Stomach (tissue), 4 donors: ENCODE measurements around the gene CD99L2.

Experiments used
- EP300 ChIP-seq: sonication (generic); formaldehyde crosslinking; IDR thresholded peaks from one replicate; pipeline ENCODE4 v1.6.1; 2017; ENCODE audit warnings: antibody characterized with exemption
- POLR2A ChIP-seq, 4 donors: fragments of 450-650 bp; IDR thresholded peaks; one replicate each; pipeline ENCODE4 v1.6.1; 2016; ENCODE audit warnings: antibody characterized with exemption in 4 of 4, control low read depth in 2 of 4, mild to moderate bottlenecking in 1 of 4, moderate library complexity in 1 of 4
- POLR2AphosphoS5 ChIP-seq, 3 donors: sonication (generic); formaldehyde crosslinking; IDR thresholded peaks; one replicate each; pipeline ENCODE4 v1.6.1; 2016; ENCODE audit warnings: antibody characterized with exemption in 3 of 3
- TF ChIP-seq, protein P1 (sequence below), 7 experiments: fragments of 450-650 bp in 4 of 7; fragments of 200-600 bp in 3 of 7; sonication (generic) in 3 of 7; IDR thresholded peaks; one replicate each; pipeline ENCODE4 v1.5.1; 2016 to 2019; ENCODE audit warnings: antibody characterized with exemption in 7 of 7, control low read depth in 2 of 7, mild to moderate bottlenecking in 1 of 7

DNA sequence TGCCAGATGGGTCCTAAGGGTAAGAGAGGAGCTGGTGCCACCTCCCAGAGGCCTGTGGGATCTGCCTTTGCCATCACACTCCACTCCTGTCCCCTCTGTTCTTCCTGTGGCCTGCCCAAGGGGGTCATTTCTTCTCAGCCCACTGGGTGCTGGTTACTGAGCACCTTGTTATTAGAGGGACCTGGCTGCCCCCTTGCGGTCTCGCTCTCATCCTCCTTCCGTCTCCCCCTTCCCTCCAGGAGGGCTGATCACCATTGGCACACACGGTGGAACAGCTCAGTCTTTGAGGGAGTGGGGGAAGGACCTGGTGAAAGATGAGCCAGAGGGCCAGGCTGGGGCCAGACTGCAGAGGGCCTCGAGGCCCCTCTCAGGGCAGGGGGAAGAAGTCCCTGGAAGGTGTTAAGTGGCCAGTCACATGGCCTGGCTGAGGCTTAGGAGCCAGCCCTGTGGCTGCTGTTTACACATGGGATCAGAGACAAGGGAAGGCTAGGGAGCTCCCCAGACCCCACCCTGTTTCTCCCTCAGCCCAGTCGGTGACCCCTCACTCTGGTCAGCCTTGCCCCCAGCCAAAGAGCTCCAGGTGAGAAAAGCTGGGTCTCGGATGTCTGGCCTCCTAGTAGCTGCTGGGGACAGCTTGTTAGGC is 137.2 kb downstream of the CD99L2 start:
- TF ChIP-seq, protein P1, sequence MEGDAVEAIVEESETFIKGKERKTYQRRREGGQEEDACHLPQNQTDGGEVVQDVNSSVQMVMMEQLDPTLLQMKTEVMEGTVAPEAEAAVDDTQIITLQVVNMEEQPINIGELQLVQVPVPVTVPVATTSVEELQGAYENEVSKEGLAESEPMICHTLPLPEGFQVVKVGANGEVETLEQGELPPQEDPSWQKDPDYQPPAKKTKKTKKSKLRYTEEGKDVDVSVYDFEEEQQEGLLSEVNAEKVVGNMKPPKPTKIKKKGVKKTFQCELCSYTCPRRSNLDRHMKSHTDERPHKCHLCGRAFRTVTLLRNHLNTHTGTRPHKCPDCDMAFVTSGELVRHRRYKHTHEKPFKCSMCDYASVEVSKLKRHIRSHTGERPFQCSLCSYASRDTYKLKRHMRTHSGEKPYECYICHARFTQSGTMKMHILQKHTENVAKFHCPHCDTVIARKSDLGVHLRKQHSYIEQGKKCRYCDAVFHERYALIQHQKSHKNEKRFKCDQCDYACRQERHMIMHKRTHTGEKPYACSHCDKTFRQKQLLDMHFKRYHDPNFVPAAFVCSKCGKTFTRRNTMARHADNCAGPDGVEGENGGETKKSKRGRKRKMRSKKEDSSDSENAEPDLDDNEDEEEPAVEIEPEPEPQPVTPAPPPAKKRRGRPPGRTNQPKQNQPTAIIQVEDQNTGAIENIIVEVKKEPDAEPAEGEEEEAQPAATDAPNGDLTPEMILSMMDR (IDR thresholded peaks at IDR 0.05) = no peak
- TF ChIP-seq EP300 (no peak), POLR2A (IDR thresholded peaks at IDR 0.05) (no peak), POLR2AphosphoS5 (IDR thresholded peaks at IDR 0.05) (no peak)
